ENCODE measurements around the gene GLTP.

- no peak for TF ChIP-seq CTCF (conservative IDR thresholded peaks at IDR 0.05; ENCODE audit: low read length)
- TF ChIP-seq EZH2phosphoT487 (IDR thresholded peaks at IDR 0.05; ENCODE audit: borderline replicate concordance), result no peak
These were observed 66.4 kb downstream of the GLTP start for GRCh38 chr12:109813810-109814416.
